MM.1S (cell line): ENCODE results near the gene PSME2.

Experiments
- DNase-seq: peaks from one replicate; pipeline ENCODE4 v3.0.0-alpha.2; 2015
- H2AFZ ChIP-seq: fragments of 300-600 bp; sonication (generic); 2 replicates; pipeline ENCODE4 v1.6.0; 2016; ENCODE audit warnings: antibody characterized with exemption, low read length
- H3F3A ChIP-seq: fragments of 300-600 bp; sonication (generic); 2 replicates; pipeline ENCODE4 v1.6.1; 2016; ENCODE audit warnings: mild to moderate bottlenecking, antibody characterized with exemption, low read length, moderate library complexity, mixed read lengths; ENCODE audit not compliant: insufficient read depth
- H3K27ac ChIP-seq: fragments of 300-600 bp; sonication (generic); 2 replicates; pipeline ENCODE4 v1.5.1; 2016; ENCODE audit warnings: mild to moderate bottlenecking, low read length
- H3K27me3 ChIP-seq: fragments of 300-600 bp; sonication (generic); replicated peaks from 2 replicates; pipeline ENCODE4 v1.6.0; 2016; ENCODE audit warnings: low read length; ENCODE audit not compliant: insufficient read depth
- H3K36me3 ChIP-seq: fragments of 300-600 bp; sonication (generic); replicated peaks from 2 replicates; pipeline ENCODE4 v1.6.1; 2016; ENCODE audit warnings: mild to moderate bottlenecking, low read length, mixed read lengths; ENCODE audit not compliant: insufficient read depth
- H3K4me1 ChIP-seq: fragments of 300-600 bp; sonication (generic); 2 replicates; pipeline ENCODE4 v1.6.1; 2016; ENCODE audit warnings: low read length, mixed read lengths
- H3K4me2 ChIP-seq: fragments of 300-600 bp; sonication (generic); 2 replicates; pipeline ENCODE4 v1.6.0; 2016; ENCODE audit warnings: low read depth, low read length
- H3K4me3 ChIP-seq: fragments of 300-600 bp; sonication (generic); 2 replicates; pipeline ENCODE4 v1.5.1; 2016; ENCODE audit warnings: low read length, mixed read lengths
- H3K79me2 ChIP-seq: fragments of 300-600 bp; sonication (generic); 2 replicates; pipeline ENCODE4 v1.6.1; 2016; ENCODE audit warnings: mixed run types, low read length, mixed read lengths
- H3K9ac ChIP-seq: fragments of 300-600 bp; sonication (generic); 2 replicates; pipeline ENCODE4 v1.6.1; 2016; ENCODE audit warnings: low read length, mixed read lengths
- H3K9me2 ChIP-seq: fragments of 300-600 bp; sonication (generic); replicated peaks from 2 replicates; pipeline ENCODE4 v1.6.1; 2016; ENCODE audit warnings: mild to moderate bottlenecking, low read length, mixed read lengths; ENCODE audit not compliant: insufficient read depth
- H3K9me3 ChIP-seq: fragments of 300-600 bp; sonication (generic); replicated peaks from 2 replicates; pipeline ENCODE4 v1.6.1; 2016; ENCODE audit warnings: mild to moderate bottlenecking, low read length, mixed read lengths; ENCODE audit not compliant: insufficient read depth
- H4K20me1 ChIP-seq: fragments of 300-600 bp; sonication (generic); 2 replicates; pipeline ENCODE4 v1.6.1; 2016; ENCODE audit warnings: mild to moderate bottlenecking, low read length, moderate library complexity, mixed read lengths; ENCODE audit not compliant: insufficient read depth
- EZH2 ChIP-seq: fragments of 300-600 bp; sonication (generic); optimal IDR thresholded peaks from 2 replicates; pipeline ENCODE3; 2017; ENCODE audit warnings: low read depth, mild to moderate bottlenecking, antibody characterized with exemption, low read length, mixed read lengths
- EZH2phosphoT487 ChIP-seq: fragments of 300-600 bp; sonication (generic); IDR thresholded peaks from 2 replicates; pipeline ENCODE4 v1.6.1; 2018; ENCODE audit warnings: antibody characterized with exemption, low read length
- TF ChIP-seq, protein P1 (sequence below): fragments of 300-600 bp; sonication (generic); IDR thresholded peaks from 2 replicates; pipeline ENCODE4 v1.5.1; 2016; ENCODE audit warnings: antibody characterized with exemption, low read length, mixed read lengths

The PSME2 gene

DNA sequence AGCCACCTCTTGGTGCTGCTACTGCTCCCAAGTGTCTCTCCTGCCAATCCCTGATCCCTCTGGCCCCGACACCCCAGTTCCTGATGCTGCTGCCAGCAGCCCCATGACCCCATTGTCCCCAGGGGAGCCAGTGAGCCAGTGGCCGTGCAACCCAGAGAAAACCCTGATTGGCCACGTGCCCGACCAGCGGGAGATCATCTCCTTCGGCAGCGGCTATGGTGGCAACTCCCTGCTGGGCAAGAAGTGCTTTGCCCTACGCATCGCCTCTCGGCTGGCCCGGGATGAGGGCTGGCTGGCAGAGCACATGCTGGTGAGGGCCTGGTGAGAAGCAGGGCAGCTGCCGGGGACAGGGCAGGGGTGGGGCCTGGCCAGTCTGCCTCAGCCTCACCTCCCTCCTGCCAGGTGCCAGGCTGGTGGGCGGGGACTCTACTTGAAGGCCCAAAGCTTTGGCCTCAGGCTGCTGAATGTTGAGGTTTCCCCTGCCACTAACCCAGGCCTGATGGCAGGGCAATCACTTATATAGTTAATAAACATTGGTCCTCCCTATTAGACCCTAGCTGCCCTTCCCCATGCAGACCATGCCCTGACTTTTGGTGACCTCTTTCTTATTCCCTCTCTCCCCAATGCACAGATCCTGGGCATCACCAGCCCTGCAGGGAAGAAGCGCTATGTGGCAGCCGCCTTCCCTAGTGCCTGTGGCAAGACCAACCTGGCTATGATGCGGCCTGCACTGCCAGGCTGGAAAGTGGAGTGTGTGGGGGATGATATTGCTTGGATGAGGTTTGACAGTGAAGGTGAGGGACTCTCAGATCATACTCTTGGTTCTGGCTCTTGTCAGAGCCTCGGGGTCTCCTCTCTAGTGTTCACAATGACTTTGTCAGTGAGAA lies 47.2 kb downstream of the PSME2 start:
- TF ChIP-seq, protein P1, sequence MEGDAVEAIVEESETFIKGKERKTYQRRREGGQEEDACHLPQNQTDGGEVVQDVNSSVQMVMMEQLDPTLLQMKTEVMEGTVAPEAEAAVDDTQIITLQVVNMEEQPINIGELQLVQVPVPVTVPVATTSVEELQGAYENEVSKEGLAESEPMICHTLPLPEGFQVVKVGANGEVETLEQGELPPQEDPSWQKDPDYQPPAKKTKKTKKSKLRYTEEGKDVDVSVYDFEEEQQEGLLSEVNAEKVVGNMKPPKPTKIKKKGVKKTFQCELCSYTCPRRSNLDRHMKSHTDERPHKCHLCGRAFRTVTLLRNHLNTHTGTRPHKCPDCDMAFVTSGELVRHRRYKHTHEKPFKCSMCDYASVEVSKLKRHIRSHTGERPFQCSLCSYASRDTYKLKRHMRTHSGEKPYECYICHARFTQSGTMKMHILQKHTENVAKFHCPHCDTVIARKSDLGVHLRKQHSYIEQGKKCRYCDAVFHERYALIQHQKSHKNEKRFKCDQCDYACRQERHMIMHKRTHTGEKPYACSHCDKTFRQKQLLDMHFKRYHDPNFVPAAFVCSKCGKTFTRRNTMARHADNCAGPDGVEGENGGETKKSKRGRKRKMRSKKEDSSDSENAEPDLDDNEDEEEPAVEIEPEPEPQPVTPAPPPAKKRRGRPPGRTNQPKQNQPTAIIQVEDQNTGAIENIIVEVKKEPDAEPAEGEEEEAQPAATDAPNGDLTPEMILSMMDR = no peak
- TF ChIP-seq EZH2phosphoT487 (no peak), EZH2 (no peak)
- Histone ChIP-seq H3K4me1 (no peaks in the 10 kb centered on the region), H3K9me3 (no peaks in the 10 kb centered on the region), H3K27me3 (no peaks in the 10 kb centered on the region), H3K36me3 (no peaks in the 10 kb centered on the region), H3K4me2 (no peak overlapping the region), H3K27ac (no peak overlapping the region), H3F3A (no peaks in the 10 kb centered on the region), H3K9ac (no peak overlapping the region), H3K9me2 (no peaks in the 10 kb centered on the region), H3K4me3 (no peak overlapping the region), H3K79me2 (peaks cover 5% of the 10 kb centered on the region; the same call in 1 of the 2 replicates), H2AFZ (no peak overlapping the region), H4K20me1 (no peaks in the 10 kb centered on the region)
- no peak for DNase-seq

DNA sequence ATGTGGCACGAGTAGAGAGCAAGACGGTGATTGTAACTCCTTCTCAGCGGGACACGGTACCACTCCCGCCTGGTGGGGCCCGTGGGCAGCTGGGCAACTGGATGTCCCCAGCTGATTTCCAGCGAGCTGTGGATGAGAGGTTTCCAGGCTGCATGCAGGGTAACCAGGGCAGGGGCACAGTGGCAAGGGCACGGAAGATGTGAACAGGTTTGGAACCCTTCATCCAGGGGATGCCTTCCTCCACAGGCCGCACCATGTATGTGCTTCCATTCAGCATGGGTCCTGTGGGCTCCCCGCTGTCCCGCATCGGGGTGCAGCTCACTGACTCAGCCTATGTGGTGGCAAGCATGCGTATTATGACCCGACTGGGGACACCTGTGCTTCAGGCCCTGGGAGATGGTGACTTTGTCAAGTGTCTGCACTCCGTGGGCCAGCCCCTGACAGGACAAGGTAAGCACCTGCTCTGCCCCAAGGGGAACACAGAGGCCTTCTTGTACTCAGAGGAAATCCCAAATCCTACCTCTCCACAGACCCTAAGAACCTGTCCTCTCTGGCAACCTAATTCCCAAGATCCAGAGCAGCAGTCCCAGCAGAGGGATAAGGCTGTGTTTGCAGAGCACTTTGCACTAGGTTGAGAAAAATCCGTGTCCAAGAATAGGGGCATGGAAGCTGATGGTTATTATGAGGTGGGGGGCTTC lies 48.0 kb downstream of the PSME2 start:
- Histone ChIP-seq H3F3A (no peaks in the 10 kb centered on the region), H3K9me2 (no peaks in the 10 kb centered on the region), H4K20me1 (no peaks in the 10 kb centered on the region), H3K4me3 (no peak overlapping the region), H3K36me3 (no peaks in the 10 kb centered on the region), H3K9ac (no peak overlapping the region), H3K4me2 (no peak overlapping the region), H3K4me1 (no peaks in the 10 kb centered on the region), H3K9me3 (no peaks in the 10 kb centered on the region), H3K27me3 (no peaks in the 10 kb centered on the region), H3K27ac (no peak overlapping the region), H3K79me2 (peaks cover 5% of the 10 kb centered on the region; the same call in 1 of the 2 replicates), H2AFZ (no peak overlapping the region)
- no peak for TF ChIP-seq EZH2
- TF ChIP-seq, protein P1 = no peak
- TF ChIP-seq EZH2phosphoT487 = no peak
- no peak for DNase-seq

DNA sequence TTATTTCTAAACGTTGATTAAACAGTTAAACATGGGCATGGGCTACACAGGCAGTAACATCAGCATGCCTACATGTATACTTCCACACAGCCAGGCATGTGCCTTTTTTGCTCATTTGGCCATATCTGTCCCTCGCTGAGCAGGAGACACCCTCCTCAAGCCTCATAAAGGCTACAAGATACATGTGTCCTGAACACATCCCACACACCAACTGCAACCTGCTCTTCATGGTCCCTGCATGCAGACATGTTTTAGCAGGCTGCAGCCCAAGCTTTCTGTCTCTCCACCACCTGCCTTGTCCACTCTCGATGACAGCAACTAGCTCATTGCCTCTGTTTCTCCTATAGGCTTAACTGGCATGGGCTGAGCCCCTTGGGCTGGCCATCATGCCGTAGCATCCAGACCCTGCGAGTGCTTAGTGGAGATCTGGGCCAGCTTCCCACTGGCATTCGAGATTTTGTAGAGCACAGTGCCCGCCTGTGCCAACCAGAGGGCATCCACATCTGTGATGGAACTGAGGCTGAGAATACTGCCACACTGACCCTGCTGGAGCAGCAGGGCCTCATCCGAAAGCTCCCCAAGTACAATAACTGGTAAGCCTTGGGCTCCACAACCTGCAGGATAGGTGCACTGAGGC lies 49.7 kb downstream of the PSME2 start:
- no peaks in the 10 kb centered on the region for H3K27me3 ChIP-seq
- H2AFZ ChIP-seq = no peak overlapping the region
- H3K4me1 ChIP-seq = no peaks in the 10 kb centered on the region
- H3F3A ChIP-seq = no peaks in the 10 kb centered on the region
- H3K4me2 ChIP-seq = no peak overlapping the region
- no peak for DNase-seq
- H4K20me1 ChIP-seq = no peaks in the 10 kb centered on the region
- H3K79me2 ChIP-seq = peaks cover 5% of the 10 kb centered on the region; the same call in 1 of the 2 replicates
- H3K27ac ChIP-seq = no peak overlapping the region
- no peak overlapping the region for H3K9ac ChIP-seq
- H3K4me3 ChIP-seq = no peak overlapping the region
- H3K9me2 ChIP-seq = no peaks in the 10 kb centered on the region
- TF ChIP-seq, protein P1 = no peak
- TF ChIP-seq EZH2 (no peak), EZH2phosphoT487 (no peak)
- no peaks in the 10 kb centered on the region for H3K36me3 ChIP-seq
- no peaks in the 10 kb centered on the region for H3K9me3 ChIP-seq
